ENCODE measurements around the gene VEZF1.

The VEZF1 gene

GRCh38 chr17:57930239-57930638 is 57.8 kb downstream of the VEZF1 start:
- Histone ChIP-seq H3K9me3 (ENCODE audit: insufficient read depth, low read length) (no peaks in the 10 kb centered on the region), H3K9ac (ENCODE audit: low read length) (no peak overlapping the region), H3K79me2 (ENCODE audit: insufficient read depth, low read length) (no peaks in the 10 kb centered on the region), H3K27ac (ENCODE audit: low read depth, low read length) (no peak overlapping the region), H3K4me2 (ENCODE audit: low read depth, low read length, poor library complexity, severe bottlenecking) (no peak overlapping the region), H3K36me3 (ENCODE audit: low read length) (no peaks in the 10 kb centered on the region), H2AFZ (ENCODE audit: low read depth, low read length, severe bottlenecking) (no peak overlapping the region), H3K9me2 (replicated peaks; ENCODE audit: insufficient read depth, low read length) (no peaks in the 10 kb centered on the region), H3F3A (ENCODE audit: insufficient read depth) (no peaks in the 10 kb centered on the region), H3K4me3 (ENCODE audit: insufficient read depth, low read length, poor library complexity, severe bottlenecking) (no peak overlapping the region), H4K20me1 (ENCODE audit: low read depth, low read length) (no peaks in the 10 kb centered on the region), H3K27me3 (ENCODE audit: low read length) (no peaks in the 10 kb centered on the region)
- no peak for TF ChIP-seq EZH2phosphoT487 (conservative IDR thresholded peaks at IDR 0.05; ENCODE audit: low read length)
- TF ChIP-seq CTCF (IDR thresholded peaks at IDR 0.05; ENCODE audit: insufficient read depth, low read length, poor library complexity, severe bottlenecking), result no peak

GRCh38 chr17:57929386-57929785 is 58.7 kb downstream of the VEZF1 start:
- Histone ChIP-seq H3K9me3 (ENCODE audit: insufficient read depth, low read length) (no peaks in the 10 kb centered on the region), H3K9me2 (replicated peaks; ENCODE audit: insufficient read depth, low read length) (no peaks in the 10 kb centered on the region), H3K36me3 (ENCODE audit: low read length) (no peaks in the 10 kb centered on the region), H3K4me3 (ENCODE audit: insufficient read depth, low read length, poor library complexity, severe bottlenecking) (no peak overlapping the region), H3K79me2 (ENCODE audit: insufficient read depth, low read length) (no peaks in the 10 kb centered on the region), H2AFZ (ENCODE audit: low read depth, low read length, severe bottlenecking) (no peak overlapping the region), H4K20me1 (ENCODE audit: low read depth, low read length) (no peaks in the 10 kb centered on the region), H3K9ac (ENCODE audit: low read length) (no peak overlapping the region), H3K27ac (ENCODE audit: low read depth, low read length) (no peak overlapping the region), H3K27me3 (ENCODE audit: low read length) (no peaks in the 10 kb centered on the region), H3K4me2 (ENCODE audit: low read depth, low read length, poor library complexity, severe bottlenecking) (no peak overlapping the region), H3F3A (ENCODE audit: insufficient read depth) (no peaks in the 10 kb centered on the region)
- no peak for TF ChIP-seq CTCF (IDR thresholded peaks at IDR 0.05; ENCODE audit: insufficient read depth, low read length, poor library complexity, severe bottlenecking)
- TF ChIP-seq EZH2phosphoT487 (conservative IDR thresholded peaks at IDR 0.05; ENCODE audit: low read length), result no peak

- no peaks in the 10 kb centered on the region for H3F3A ChIP-seq (ENCODE audit: insufficient read depth)
- no peak overlapping the region for H3K4me2 ChIP-seq (ENCODE audit: low read depth, low read length, poor library complexity, severe bottlenecking)
- H3K9ac ChIP-seq (ENCODE audit: low read length), result no peak overlapping the region
- H2AFZ ChIP-seq (ENCODE audit: low read depth, low read length, severe bottlenecking), result no peak overlapping the region
- no peaks in the 10 kb centered on the region for H3K27me3 ChIP-seq (ENCODE audit: low read length)
- H3K27ac ChIP-seq (ENCODE audit: low read depth, low read length), result no peak overlapping the region
- no peaks in the 10 kb centered on the region for H3K9me3 ChIP-seq (ENCODE audit: insufficient read depth, low read length)
- H4K20me1 ChIP-seq (ENCODE audit: low read depth, low read length), result no peaks in the 10 kb centered on the region
- no peak for TF ChIP-seq CTCF (IDR thresholded peaks at IDR 0.05; ENCODE audit: insufficient read depth, low read length, poor library complexity, severe bottlenecking)
- TF ChIP-seq EZH2phosphoT487 (conservative IDR thresholded peaks at IDR 0.05; ENCODE audit: low read length), result no peak
- H3K4me3 ChIP-seq (ENCODE audit: insufficient read depth, low read length, poor library complexity, severe bottlenecking), result no peak overlapping the region
- no peaks in the 10 kb centered on the region for H3K36me3 ChIP-seq (ENCODE audit: low read length)
- no peaks in the 10 kb centered on the region for H3K9me2 ChIP-seq (replicated peaks; ENCODE audit: insufficient read depth, low read length)
- no peaks in the 10 kb centered on the region for H3K79me2 ChIP-seq (ENCODE audit: insufficient read depth, low read length)
These were observed 59.1 kb downstream of the VEZF1 start for GRCh38 chr17:57928928-57929327.
